HEK293 (cell line): ENCODE measurements around the gene THSD7B.

Source experiments
- CTCF ChIP-seq: fragments of 450-650 bp; formaldehyde crosslinking; IDR thresholded peaks from 2 replicates; pipeline ENCODE4 v1.5.1; 2016; ENCODE audit warnings: missing biosample characterization, missing genetic modification characterization
- KLF9 ChIP-seq: fragments of 450-650 bp; formaldehyde crosslinking; IDR thresholded peaks from 2 replicates; pipeline ENCODE4 v1.5.1; 2016; ENCODE audit warnings: missing biosample characterization, missing genetic modification characterization, low read depth
- PBX3 ChIP-seq: sonication (generic); formaldehyde crosslinking; IDR thresholded peaks from 2 replicates; pipeline ENCODE4 v1.8.1; 2022; ENCODE audit warnings: mild to moderate bottlenecking, moderate library complexity, missing genetic modification reagents
- REST ChIP-seq: fragments of 450-650 bp; formaldehyde crosslinking; IDR thresholded peaks from 2 replicates; pipeline ENCODE4 v1.5.1; 2016; ENCODE audit warnings: missing biosample characterization, missing genetic modification characterization
- ZBTB1 ChIP-seq: fragments of 450-650 bp; formaldehyde crosslinking; IDR thresholded peaks from 2 replicates; pipeline ENCODE4 v1.5.1; 2016; ENCODE audit warnings: missing biosample characterization, missing genetic modification characterization
- ZBTB11 ChIP-seq: fragments of 450-650 bp; formaldehyde crosslinking; conservative IDR thresholded peaks from 2 replicates; pipeline ENCODE4 v1.5.1; 2016; ENCODE audit warnings: low read depth, missing biosample characterization, missing genetic modification characterization
- ZNF184 ChIP-seq: fragments of 450-650 bp; IDR thresholded peaks from 2 replicates; pipeline ENCODE4 v1.5.1; 2018; ENCODE audit warnings: missing biosample characterization, mild to moderate bottlenecking, missing genetic modification characterization
- ZNF354C ChIP-seq: fragments of 450-650 bp; formaldehyde crosslinking; IDR thresholded peaks from 2 replicates; pipeline ENCODE4 v1.5.1; 2016; ENCODE audit warnings: missing biosample characterization, missing genetic modification characterization, low read depth, borderline replicate concordance
- ZNF623 ChIP-seq: fragments of 450-650 bp; formaldehyde crosslinking; IDR thresholded peaks from 2 replicates; pipeline ENCODE4 v1.5.1; 2016; ENCODE audit warnings: missing biosample characterization, missing genetic modification characterization
- ZNF639 ChIP-seq: fragments of 450-650 bp; formaldehyde crosslinking; IDR thresholded peaks from 2 replicates; pipeline ENCODE4 v1.5.1; 2016; ENCODE audit warnings: missing biosample characterization, missing genetic modification characterization
- ZNF707 ChIP-seq: fragments of 450-650 bp; formaldehyde crosslinking; IDR thresholded peaks from 2 replicates; pipeline ENCODE4 v1.5.1; 2016; ENCODE audit warnings: missing biosample characterization, missing genetic modification characterization
- ZNF785 ChIP-seq: fragments of 450-650 bp; formaldehyde crosslinking; IDR thresholded peaks from 2 replicates; pipeline ENCODE4 v1.5.1; 2016; ENCODE audit warnings: missing biosample characterization, missing genetic modification characterization
- ZNF837 ChIP-seq: fragments of 450-650 bp; formaldehyde crosslinking; IDR thresholded peaks from 2 replicates; pipeline ENCODE4 v1.5.1; 2016; ENCODE audit warnings: missing biosample characterization, missing genetic modification characterization
- ZSCAN5A ChIP-seq: fragments of 450-650 bp; formaldehyde crosslinking; IDR thresholded peaks from 2 replicates; pipeline ENCODE4 v1.5.1; 2016; ENCODE audit warnings: missing biosample characterization, missing genetic modification characterization

GRCh38 chr2:137093116-137093515, 327.8 kb downstream of the THSD7B start:
- TF ChIP-seq CTCF (tag by site-specific recombination): no peak
- no peak for TF ChIP-seq ZNF354C (tag by site-specific recombination)
- TF ChIP-seq REST (tag by site-specific recombination): no peak
- TF ChIP-seq ZSCAN5A (tag by site-specific recombination): no peak
- TF ChIP-seq PBX3 (CRISPR knock-in tag): no peak
- no peak for TF ChIP-seq ZBTB11 (tag by site-specific recombination)
- TF ChIP-seq KLF9 (tag by site-specific recombination): no peak
- no peak for TF ChIP-seq ZNF184 (tag by site-specific recombination)
- no peak for TF ChIP-seq ZBTB1 (tag by site-specific recombination)
- TF ChIP-seq ZNF837 (tag by site-specific recombination): no peak
- TF ChIP-seq ZNF639 (tag by site-specific recombination): no peak
- no peak for TF ChIP-seq ZNF707 (tag by site-specific recombination)
- TF ChIP-seq ZNF623: no peak
- TF ChIP-seq ZNF785: no peak
